CD4-positive, alpha-beta memory T cell (primary cell): Measurements from ENCODE around the gene PTMS. TPM values are rescaled to one million over a fixed set of nuclear protein-coding genes. Genes with fewer than 3 reads are reported as not detected.
A peak's percentile ranks its signal among the peaks of the same experiment; 100 is the strongest.

Experiments
- CTCF ChIA-PET: fragments of 350-600 bp; sonication (Branson Sonifier 250); formaldehyde crosslinking; loops from one replicate; lab custom pipeline; 2021; ENCODE audit warnings: inconsistent platforms; ENCODE audit not compliant: partially characterized antibody; lab: Charles Lee
- POLR2A ChIA-PET: fragments of 350-600 bp; sonication (Branson Sonifier 250); formaldehyde crosslinking; loops from one replicate; lab custom pipeline; 2021; ENCODE audit not compliant: partially characterized antibody; lab: Charles Lee
- DNase-seq, 5 donors: peaks; one replicate each; pipeline versions ENCODE4 v3.0.0 to v3.0.0-alpha.2; 2020 to 2022; ENCODE audit warnings: mixed read lengths in 1 of 5
- H3K27ac ChIP-seq: one replicate; pipeline ENCODE4 v1.7.0; 2013; ENCODE audit warnings: low read depth, low read length
- H3K27me3 ChIP-seq: 2 replicates; pipeline ENCODE4 v1.7.0; 2013; ENCODE audit warnings: mild to moderate bottlenecking, low read length, moderate library complexity; ENCODE audit not compliant: insufficient read depth
- H3K36me3 ChIP-seq: 2 replicates; pipeline ENCODE4 v1.7.0; 2013; ENCODE audit warnings: mild to moderate bottlenecking, low read length, moderate library complexity; ENCODE audit not compliant: insufficient read depth
- H3K4me1 ChIP-seq: 2 replicates; pipeline ENCODE4 v1.7.0; 2013; ENCODE audit warnings: mild to moderate bottlenecking, low read length, moderate library complexity; ENCODE audit not compliant: insufficient read depth
- H3K4me3 ChIP-seq, 2 donors: one replicate each; pipeline ENCODE4 v1.7.0; 2013; ENCODE audit warnings: low read length in 2 of 2, mild to moderate bottlenecking in 1 of 2
- H3K9me3 ChIP-seq, 2 donors: one replicate each; pipeline ENCODE4 v1.7.0; 2013; ENCODE audit warnings: low read length in 2 of 2, control low read depth in 1 of 2; ENCODE audit not compliant: control insufficient read depth in 1 of 2
- H3K27ac Mint-ChIP-seq, 7 donors: one replicate each; pipeline ENCODE4 v1.8.0; 2020 to 2021; ENCODE audit warnings: mixed read lengths in 7 of 7, mild to moderate bottlenecking in 6 of 7, inconsistent platforms in 3 of 7, moderate library complexity in 3 of 7
- H3K27me3 Mint-ChIP-seq, 2 donors: one replicate each; pipeline ENCODE4 v1.8.0; 2020 to 2021; ENCODE audit warnings: mixed read lengths in 2 of 2
- H3K36me3 Mint-ChIP-seq, 2 donors: one replicate each; pipeline ENCODE4 v1.8.0; 2020 to 2021; ENCODE audit warnings: mixed read lengths in 2 of 2, inconsistent platforms in 1 of 2, mild to moderate bottlenecking in 1 of 2
- H3K4me1 Mint-ChIP-seq, 4 donors: one replicate each; pipeline ENCODE4 v1.8.0; 2020 to 2021; ENCODE audit warnings: mixed read lengths in 4 of 4, mild to moderate bottlenecking in 1 of 4
- H3K4me3 Mint-ChIP-seq, 8 donors: one replicate each; pipeline ENCODE4 v1.8.0; 2020 to 2021; ENCODE audit warnings: mixed read lengths in 8 of 8, mild to moderate bottlenecking in 7 of 8, moderate library complexity in 6 of 8, inconsistent platforms in 3 of 8
- H3K9me3 Mint-ChIP-seq, 8 donors: one replicate each; pipeline ENCODE4 v1.8.0; 2020 to 2021; ENCODE audit warnings: mixed read lengths in 8 of 8, mild to moderate bottlenecking in 5 of 8, inconsistent platforms in 3 of 8, moderate library complexity in 1 of 8
- intact Hi-C: fragments of 100-400 bp; cut with micrococcal nuclease; formaldehyde crosslinking; loops from one replicate; pipeline ENCODE4 v1.15.1; 2023
- polyA plus RNA-seq, 2 donors: library from polyadenylated mRNA; unstranded; fragments of 300-500 nt; fragmentation: Illumina TruSeq; gene quantifications; one replicate each; pipeline ENCODE4 v1.2.3, GENCODE V29; 2021
- total RNA-seq, 2 experiments: library from RNA; stranded (reverse); gene quantifications; one replicate each; pipeline ENCODE4 v1.2.3, GENCODE V29; 2021

Gene PTMS
- total and polyA plus RNA-seq, 4 experiments from 2014 or later = 1.3 to 3.6 (median 2.4) TPM

GRCh38 chr12:6796576-6796975 is 30.4 kb downstream of the PTMS start:
- H3K27ac Mint-ChIP-seq = peak overlapping the region; percentile 5 to 82 (median 65)
- H3K9me3 Mint-ChIP-seq = no peaks in the 10 kb centered on the region
- H3K36me3 ChIP-seq = peaks cover 47% of the 10 kb centered on the region
- peaks cover 57% of the 10 kb centered on the region for H3K4me1 ChIP-seq
- no peak for DNase-seq
- no peaks in the 10 kb centered on the region for H3K27me3 ChIP-seq
- CTCF ChIA-PET = interaction anchor here (0.7 to 28.3 kb wide), 6 partner anchors 10 to 43 kb away, joined by 3 to 303 read pairs (median 5); partner anchors contain the start of genes GPR162, MLF2, P3H3 and PTMS
- H3K4me3 Mint-ChIP-seq = peak overlapping the region in 2 of 8 donors; percentile 10 to 59
- H3K4me3 ChIP-seq = no peak overlapping the region
- no peaks in the 10 kb centered on the region for H3K9me3 ChIP-seq
- POLR2A ChIA-PET = interaction anchor here (1.2 to 1.9 kb wide), 5 partner anchors 9 to 28 kb away, joined by 4 to 7 read pairs (median 4); no protein-coding TSS in a partner anchor
- no peak overlapping the region for H3K27ac ChIP-seq
- peaks cover 51 to 83% (median 66%) of the 10 kb centered on the region in 4 donors for H3K4me1 Mint-ChIP-seq
- intact Hi-C loops = no loop called here
- H3K36me3 Mint-ChIP-seq = peaks cover 41 to 75% of the 10 kb centered on the region in 2 donors
- H3K27me3 Mint-ChIP-seq = no peaks in the 10 kb centered on the region

- Mint-ChIP-seq H3K4me3 (no peak overlapping the region), H3K9me3 (no peaks in the 10 kb centered on the region), H3K27ac (peak overlapping the region in 2 of 7 donors; percentile 47 to 64), H3K4me1 (peaks cover 35 to 59% (median 47%) of the 10 kb centered on the region in 4 donors), H3K36me3 (peaks cover 46 to 72% of the 10 kb centered on the region in 2 donors), H3K27me3 (no peaks in the 10 kb centered on the region)
- H3K27me3 ChIP-seq = no peaks in the 10 kb centered on the region
- no peak for DNase-seq
- intact Hi-C loops = no loop called here
- CTCF ChIA-PET = no interaction called here
- POLR2A ChIA-PET = interaction anchor here (1.2 kb wide), 1 partner anchor 10 kb away, joined by 3 read pairs; the partner anchor contains the start of gene CD4
- H3K4me1 ChIP-seq = peaks cover 41% of the 10 kb centered on the region
- H3K36me3 ChIP-seq = peaks cover 63% of the 10 kb centered on the region
- H3K27ac ChIP-seq = no peak overlapping the region
- H3K4me3 ChIP-seq = no peak overlapping the region
- H3K9me3 ChIP-seq = no peaks in the 10 kb centered on the region
Observed at GRCh38 chr12:6799147-6799546, 33.0 kb downstream of the PTMS start.

- CTCF ChIA-PET = interaction anchor here (1.0 to 1.4 kb wide), 3 partner anchors 27 to 187 kb away, joined by 3 read pairs; no protein-coding TSS in a partner anchor
- Mint-ChIP-seq H3K4me3 (no peak overlapping the region), H3K27me3 (no peaks in the 10 kb centered on the region), H3K27ac (peak overlapping the region in 1 of 7 donors; percentile 72), H3K36me3 (peaks cover 36 to 39% of the 10 kb centered on the region in 2 donors), H3K4me1 (peaks cover 0 to 24% (median 12%) of the 10 kb centered on the region in 4 donors), H3K9me3 (no peaks in the 10 kb centered on the region)
- no peak overlapping the region for H3K4me3 ChIP-seq
- H3K9me3 ChIP-seq = no peaks in the 10 kb centered on the region
- intact Hi-C loops = no loop called here
- no peaks in the 10 kb centered on the region for H3K27me3 ChIP-seq
- H3K27ac ChIP-seq = no peak overlapping the region
- peaks cover 22% of the 10 kb centered on the region for H3K36me3 ChIP-seq
- POLR2A ChIA-PET = interaction anchor here (0.6 kb wide), 1 partner anchor 18 kb away, joined by 3 read pairs; the partner anchor contains the start of gene CD4
- H3K4me1 ChIP-seq = no peaks in the 10 kb centered on the region
- DNase-seq = no peak
Observed at GRCh38 chr12:6807170-6807569, 41.0 kb downstream of the PTMS start.

GRCh38 chr12:6809056-6809455 is 42.9 kb downstream of the PTMS start:
- CTCF ChIA-PET = interaction anchor here (1.0 to 1.4 kb wide), 2 partner anchors 12 to 31 kb away, joined by 4 to 5 read pairs; partner anchors contain the start of gene GPR162
- peaks cover 37 to 40% of the 10 kb centered on the region in 2 donors for H3K36me3 Mint-ChIP-seq

GRCh38 chr12:6810758-6811157 is 44.6 kb downstream of the PTMS start:
- Histone ChIP-seq H3K27me3 (no peaks in the 10 kb centered on the region), H3K27ac (no peak overlapping the region), H3K4me1 (no peaks in the 10 kb centered on the region), H3K36me3 (peaks cover 26% of the 10 kb centered on the region), H3K9me3 (no peaks in the 10 kb centered on the region), H3K4me3 (no peak overlapping the region)
- H3K27ac Mint-ChIP-seq = peak overlapping the region in 6 of 7 donors; percentile 24 to 88 (median 68)
- peaks cover 0 to 20% (median 12%) of the 10 kb centered on the region in 4 donors for H3K4me1 Mint-ChIP-seq
- H3K9me3 Mint-ChIP-seq = no peaks in the 10 kb centered on the region
- no peak for DNase-seq
- CTCF ChIA-PET = interaction anchor here (0.8 to 2.7 kb wide), 5 partner anchors 8 to 25 kb away, joined by 3 to 9 read pairs (median 3); no protein-coding TSS in a partner anchor
- no peaks in the 10 kb centered on the region for H3K27me3 Mint-ChIP-seq
- H3K4me3 Mint-ChIP-seq = no peak overlapping the region
- intact Hi-C loops = no loop called here
- H3K36me3 Mint-ChIP-seq = peaks cover 42 to 46% of the 10 kb centered on the region in 2 donors
- POLR2A ChIA-PET = interaction anchor here (1.2 to 1.4 kb wide), 2 partner anchors 9 to 10 kb away, joined by 3 to 4 read pairs; partner anchors contain the start of gene GPR162

More at GRCh38 chr12:6809056-6809455, 42.9 kb downstream of the PTMS start:
- no peak for DNase-seq
- POLR2A ChIA-PET = interaction anchor here (1.3 to 1.8 kb wide), 3 partner anchors 12 to 17 kb away, joined by 4 to 12 read pairs (median 4); partner anchors contain the start of gene GPR162
- no peak overlapping the region for H3K27ac Mint-ChIP-seq
- H3K9me3 Mint-ChIP-seq = no peaks in the 10 kb centered on the region
- Histone ChIP-seq H3K36me3 (peaks cover 12% of the 10 kb centered on the region), H3K27ac (no peak overlapping the region), H3K9me3 (no peaks in the 10 kb centered on the region), H3K27me3 (no peaks in the 10 kb centered on the region), H3K4me1 (no peaks in the 10 kb centered on the region), H3K4me3 (no peak overlapping the region)
- no peaks in the 10 kb centered on the region for H3K27me3 Mint-ChIP-seq
- peaks cover 0 to 23% (median 13%) of the 10 kb centered on the region in 4 donors for H3K4me1 Mint-ChIP-seq
- H3K4me3 Mint-ChIP-seq = no peak overlapping the region
- intact Hi-C loops = no loop called here

- no peak overlapping the region for H3K27ac Mint-ChIP-seq
- POLR2A ChIA-PET = interaction anchor here (0.8 to 1.2 kb wide), 2 partner anchors 17 to 24 kb away, joined by 3 to 4 read pairs; partner anchors contain the start of gene CD4
- intact Hi-C loops = no loop called here
- no peaks in the 10 kb centered on the region for H3K27me3 Mint-ChIP-seq
- H3K27me3 ChIP-seq = no peaks in the 10 kb centered on the region
- H3K4me3 Mint-ChIP-seq = no peak overlapping the region
- no peaks in the 10 kb centered on the region for H3K4me1 ChIP-seq
- H3K9me3 Mint-ChIP-seq = no peaks in the 10 kb centered on the region
- DNase-seq = no peak
- H3K36me3 Mint-ChIP-seq = peaks cover 54 to 58% of the 10 kb centered on the region in 2 donors
- no peak overlapping the region for H3K4me3 ChIP-seq
- peaks cover 0 to 20% (median 16%) of the 10 kb centered on the region in 4 donors for H3K4me1 Mint-ChIP-seq
- no peak overlapping the region for H3K27ac ChIP-seq
- H3K9me3 ChIP-seq = no peaks in the 10 kb centered on the region
- peaks cover 42% of the 10 kb centered on the region for H3K36me3 ChIP-seq
- CTCF ChIA-PET = interaction anchor here (1.0 to 1.8 kb wide), 4 partner anchors 12 to 348 kb away, joined by 3 to 11 read pairs (median 4); no protein-coding TSS in a partner anchor
Observed at GRCh38 chr12:6813363-6813762, 47.2 kb downstream of the PTMS start.

- H3K9me3 ChIP-seq = no peaks in the 10 kb centered on the region
- no peak overlapping the region for H3K27ac ChIP-seq
- peaks cover 51 to 61% of the 10 kb centered on the region in 2 donors for H3K36me3 Mint-ChIP-seq
- H3K4me1 Mint-ChIP-seq = peaks cover 12 to 15% (median 14%) of the 10 kb centered on the region in 4 donors
- H3K4me1 ChIP-seq = peaks cover 13% of the 10 kb centered on the region
- no peak for DNase-seq
- ChIA-PET CTCF (interaction anchor here (1.4 to 1.5 kb wide), 2 partner anchors 9 to 63 kb away, joined by 5 to 7 read pairs; partner anchors contain the start of gene MLF2), POLR2A (interaction anchor here (1.2 kb wide), 1 partner anchor 23 kb away, joined by 3 read pairs; no protein-coding TSS in a partner anchor)
- no peaks in the 10 kb centered on the region for H3K27me3 ChIP-seq
- H3K4me3 ChIP-seq = no peak overlapping the region
- no peak overlapping the region for H3K4me3 Mint-ChIP-seq
- no peaks in the 10 kb centered on the region for H3K9me3 Mint-ChIP-seq
- H3K27me3 Mint-ChIP-seq = no peaks in the 10 kb centered on the region
- H3K27ac Mint-ChIP-seq = peak overlapping the region in 1 of 7 donors; percentile 19
- intact Hi-C loops = no loop called here
- H3K36me3 ChIP-seq = peaks cover 60% of the 10 kb centered on the region
Observed at GRCh38 chr12:6816598-6816997, 50.4 kb downstream of the PTMS start.
